Activated effector memory CD4-positive, alpha-beta T cell treated with Interleukin-2 at 50 U/mL for 16 hours (primary cell): ENCODE measurements around the gene SCFD2.

Source experiments
- DNase-seq: peaks from one replicate; pipeline ENCODE4 v3.0.0-alpha.2; 2020

The SCFD2 gene

GRCh38 chr4:53132132-53132891 is 233.5 kb downstream of the SCFD2 start:
- no peak for DNase-seq

GRCh38 chr4:53131562-53131925 is 234.3 kb downstream of the SCFD2 start:
- DNase-seq = no peak

DNA sequence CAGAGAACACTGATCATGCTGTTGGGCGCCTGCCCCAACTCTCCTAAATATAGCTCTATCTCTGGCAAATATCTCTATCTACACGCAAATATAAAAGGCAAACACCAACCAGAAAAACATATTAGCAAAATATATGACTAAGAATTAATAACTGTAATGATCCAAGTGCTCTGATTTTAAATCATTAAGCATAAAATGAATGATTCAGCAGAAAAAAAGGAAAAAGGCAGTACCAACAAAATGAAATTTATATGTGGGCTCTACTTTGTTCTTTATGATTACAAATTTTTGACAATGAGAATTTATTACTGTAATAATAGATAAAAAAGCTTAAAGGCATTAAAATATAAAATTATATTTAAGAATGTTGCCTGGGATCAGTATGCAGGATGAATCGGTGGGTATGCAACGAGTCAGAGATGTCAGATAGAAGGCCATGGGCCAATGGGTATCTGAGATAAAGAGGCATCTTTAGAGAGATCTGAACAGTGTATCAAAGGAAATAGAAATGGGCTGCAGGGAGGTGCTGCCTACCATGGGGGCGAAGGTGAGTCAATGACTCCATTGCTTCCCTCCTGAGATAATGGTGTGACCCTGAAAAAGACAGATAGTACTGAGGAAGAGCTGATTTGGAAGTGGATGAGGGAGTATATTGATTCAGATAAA is 234.8 kb downstream of the SCFD2 start:
- no peak for DNase-seq

- DNase-seq = no peak
Measured at GRCh38 chr4:53128706-53129357, 237.0 kb downstream of the SCFD2 start.

- no peak for DNase-seq
Measured at GRCh38 chr4:53128231-53128630, 237.6 kb downstream of the SCFD2 start.

GRCh38 chr4:53127365-53127764 is 238.5 kb downstream of the SCFD2 start:
- DNase-seq = no peak

- DNase-seq = no peak
Measured at GRCh38 chr4:53126099-53126498, 239.8 kb downstream of the SCFD2 start.

DNA sequence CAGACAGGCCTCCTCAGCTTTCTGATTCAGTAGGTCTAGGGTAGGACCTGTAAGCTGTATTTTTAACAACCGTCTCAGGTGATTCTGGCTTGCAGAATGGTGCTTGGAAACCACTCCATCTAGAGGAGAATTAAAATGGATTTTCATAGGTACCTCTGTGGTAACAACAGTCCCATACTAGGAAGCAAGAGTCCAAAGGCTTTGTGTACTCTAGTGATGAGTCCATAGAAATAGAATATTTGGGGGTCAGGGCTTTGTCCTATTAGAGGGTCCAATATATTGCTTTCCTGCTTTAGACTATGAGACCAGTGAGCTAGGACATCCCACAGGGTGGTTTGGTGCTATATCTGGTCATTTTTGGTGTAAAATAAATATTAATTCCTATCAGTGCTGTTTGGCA is 242.0 kb downstream of the SCFD2 start:
- DNase-seq = no peak

- DNase-seq = no peak
Measured at GRCh38 chr4:53123171-53123570, 242.7 kb downstream of the SCFD2 start.

- DNase-seq = no peak
Measured at GRCh38 chr4:53122280-53123116, 243.4 kb downstream of the SCFD2 start.

GRCh38 chr4:53121264-53121865 is 244.5 kb downstream of the SCFD2 start:
- no peak for DNase-seq

DNA sequence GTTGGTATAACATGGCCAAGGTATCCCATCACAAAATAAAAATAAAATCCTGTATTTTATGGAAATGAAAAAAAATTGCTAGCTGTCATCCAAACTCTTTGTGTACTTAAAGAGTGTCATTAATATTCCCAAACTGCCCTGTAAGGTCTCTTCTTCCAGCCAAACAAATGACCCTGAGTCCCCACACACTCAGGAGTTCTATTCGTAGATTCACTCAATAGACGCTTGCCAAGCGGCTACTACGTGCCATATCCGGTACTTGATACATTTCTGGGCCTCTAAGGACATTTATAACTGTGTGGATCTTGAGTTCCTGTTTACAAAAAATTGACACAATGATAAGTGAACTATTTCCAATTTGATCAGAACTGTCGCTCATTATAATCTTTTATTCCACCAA is 245.1 kb downstream of the SCFD2 start:
- no peak for DNase-seq

DNA sequence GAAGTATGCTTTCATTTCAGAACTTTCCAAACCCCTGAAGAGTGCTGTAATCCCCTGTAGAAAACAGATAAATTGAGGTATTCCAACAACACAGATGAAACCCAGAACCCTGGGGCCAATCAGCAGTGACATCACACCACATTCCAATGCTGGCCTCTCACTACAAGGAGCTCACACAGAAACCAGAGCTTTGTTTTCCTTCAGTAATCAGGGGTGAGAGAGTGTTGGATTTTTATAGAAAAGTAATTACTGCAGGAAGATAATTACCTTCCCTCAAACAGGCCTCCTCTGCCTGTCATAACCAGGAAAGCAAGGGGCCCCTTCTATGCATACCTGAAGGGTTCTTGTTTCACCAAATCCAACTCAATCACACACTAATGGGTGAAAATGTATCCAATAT is 246.2 kb downstream of the SCFD2 start:
- no peak for DNase-seq

GRCh38 chr4:53118676-53119075 is 247.2 kb downstream of the SCFD2 start:
- DNase-seq = no peak

DNA sequence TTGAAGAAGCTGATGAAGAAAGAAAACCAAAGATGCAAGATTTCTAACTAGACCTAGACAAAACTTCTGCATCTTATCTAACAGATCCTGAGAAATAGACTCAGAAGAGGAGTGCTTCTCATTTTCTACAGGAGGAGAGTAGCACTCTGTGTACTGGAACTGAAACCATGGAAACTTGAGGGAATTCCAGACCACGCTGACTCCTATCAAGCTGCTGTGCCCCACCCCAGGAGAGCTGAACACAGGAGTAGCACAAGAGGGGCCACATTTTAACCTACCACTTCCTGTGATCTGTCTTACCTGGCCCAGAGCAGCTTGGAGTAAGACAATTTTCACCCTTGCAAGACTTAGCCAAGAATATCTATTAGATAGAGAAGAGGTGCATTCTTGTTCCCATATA is 248.9 kb downstream of the SCFD2 start:
- no peak for DNase-seq

DNA sequence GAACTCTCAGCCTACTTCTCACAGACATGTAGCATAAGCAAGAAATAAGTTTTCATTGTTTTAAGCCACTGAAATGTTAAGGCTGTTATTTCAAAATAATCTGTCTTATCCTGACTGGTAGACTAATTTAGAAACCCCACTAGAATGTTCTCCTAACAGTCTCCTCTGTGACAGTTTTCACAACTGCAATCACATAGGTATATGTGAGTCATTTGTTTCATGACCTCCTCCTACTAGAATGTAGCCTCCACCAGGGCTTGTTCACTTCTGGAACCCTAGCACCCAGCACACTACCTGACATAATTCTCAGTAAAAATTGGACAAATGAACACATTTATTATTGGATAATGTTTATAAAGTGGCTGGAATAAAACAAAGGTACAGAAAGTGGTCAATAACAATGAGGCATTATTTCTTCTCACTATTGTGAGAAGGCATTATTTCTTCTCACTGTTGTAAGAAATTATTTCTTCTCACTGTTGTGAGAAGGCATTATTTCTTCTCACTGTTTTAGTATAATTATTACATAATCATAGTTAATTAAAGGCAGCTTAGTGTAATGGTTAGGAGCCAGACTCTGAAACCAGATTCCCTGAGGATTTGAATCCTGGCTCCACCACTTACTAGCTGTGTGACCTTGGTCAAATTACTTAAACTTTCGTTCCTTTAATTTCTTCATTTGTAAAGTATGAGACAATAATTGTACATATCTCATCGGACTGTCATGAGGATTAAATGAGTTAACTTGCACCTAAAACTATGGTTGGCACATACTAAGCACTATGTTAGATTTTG is 252.2 kb downstream of the SCFD2 start:
- no peak for DNase-seq

- no peak for DNase-seq
Measured at GRCh38 chr4:53105313-53105712, 260.5 kb downstream of the SCFD2 start.

DNA sequence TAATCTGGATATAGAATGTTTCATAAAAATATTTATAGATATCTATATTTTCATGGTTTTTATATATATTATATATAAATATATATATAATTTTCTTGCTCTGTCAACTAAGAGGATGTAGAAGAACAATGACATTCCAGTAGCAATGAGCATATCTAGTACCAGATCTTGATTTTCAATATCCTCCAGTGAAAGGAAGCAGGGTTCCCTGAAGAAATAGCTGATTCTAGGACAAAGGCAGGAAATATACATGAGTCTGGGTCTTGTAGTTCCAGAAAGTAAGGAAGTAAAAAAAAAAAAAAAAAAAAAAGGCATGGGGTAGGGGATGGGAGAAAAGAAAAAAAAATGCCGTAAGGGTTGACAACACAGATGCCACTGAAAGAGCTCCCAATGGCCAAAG is 262.4 kb downstream of the SCFD2 start:
- DNase-seq = no peak

GRCh38 chr4:53101191-53101581 is 264.7 kb downstream of the SCFD2 start:
- no peak for DNase-seq

DNA sequence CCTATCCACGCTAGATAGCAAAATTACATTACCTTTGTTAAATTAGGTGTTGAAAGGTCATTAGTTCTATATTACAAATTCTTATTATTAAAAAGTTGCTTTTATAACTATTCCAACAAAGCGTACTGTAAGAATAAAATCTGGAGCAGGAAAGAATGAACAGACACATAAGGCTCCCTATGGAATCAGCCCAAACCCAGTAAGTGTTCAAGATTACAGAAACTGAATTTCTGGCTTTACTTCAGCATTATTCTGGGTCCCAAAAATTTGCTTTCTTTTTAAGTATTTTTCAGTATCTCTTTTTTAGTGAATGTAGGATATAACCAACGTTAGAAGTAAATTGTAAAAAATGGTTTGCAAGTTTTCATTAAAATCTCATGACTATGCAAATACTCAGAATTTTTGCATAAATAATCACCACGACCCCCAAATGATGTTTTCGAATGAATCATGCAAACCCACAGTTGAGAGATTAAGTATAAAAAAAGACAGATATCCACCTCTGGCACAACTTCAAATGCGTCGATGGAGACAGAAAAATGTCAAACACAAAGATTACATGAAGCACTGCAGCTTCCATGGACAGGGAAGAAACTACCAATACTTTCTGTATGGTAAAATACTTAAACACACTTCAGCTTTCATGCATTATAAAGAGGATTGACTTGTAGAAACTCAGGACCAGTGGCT is 265.2 kb downstream of the SCFD2 start:
- no peak for DNase-seq

DNA sequence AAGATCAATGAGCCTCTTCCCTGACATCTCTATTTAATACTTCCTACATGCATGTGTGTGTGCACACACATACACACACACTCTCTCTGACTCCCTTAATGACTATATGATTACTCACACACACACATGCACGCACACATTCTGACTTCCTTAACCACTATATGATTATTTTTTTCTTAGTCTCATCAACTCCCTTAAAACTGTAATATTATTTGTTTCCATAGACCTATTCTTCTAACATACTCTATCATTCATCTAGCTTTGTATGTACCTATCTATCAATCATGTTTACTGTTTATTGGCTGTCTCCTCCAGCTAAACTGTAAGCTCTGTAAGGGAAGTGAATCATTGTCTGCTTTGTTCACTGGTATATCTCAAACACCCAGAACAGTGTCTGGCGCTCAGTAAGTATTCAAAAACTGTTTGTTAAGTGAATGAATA is 267.2 kb downstream of the SCFD2 start:
- DNase-seq = no peak
